ENCODE data around the gene GRIFIN.

Gene GRIFIN

DNA sequence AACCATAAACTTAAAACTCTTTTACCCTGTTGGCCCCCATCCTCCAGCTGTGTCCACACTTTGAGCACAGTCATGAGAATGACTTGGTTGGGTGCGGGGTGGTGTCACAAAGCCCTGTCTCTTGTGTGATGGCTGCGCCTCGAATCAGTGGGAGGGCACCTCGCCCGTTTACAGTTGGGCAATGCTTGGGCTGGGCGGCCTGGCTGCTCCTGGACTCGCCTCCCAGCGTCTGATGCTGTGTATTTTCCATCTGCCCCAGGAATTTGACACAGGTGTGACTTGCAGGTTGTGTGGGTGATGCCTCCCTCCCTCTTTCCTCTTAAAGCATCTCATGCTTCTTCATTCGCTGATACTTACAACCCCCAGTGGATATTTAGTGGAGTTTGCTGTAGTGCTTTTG lies 39.1 kb downstream of the GRIFIN start:
- H3K4me1 ChIP-seq (ENCODE audit: control insufficient read depth, insufficient read depth, low read length): no peaks in the 10 kb centered on the region
- no peak for TF ChIP-seq ZBTB17 (tag by site-specific recombination; IDR thresholded peaks at IDR 0.05)
- TF ChIP-seq PATZ1 (tag by site-specific recombination; IDR thresholded peaks at IDR 0.05): no peak
- no peak for TF ChIP-seq BCL11B (tag by site-specific recombination; IDR thresholded peaks at IDR 0.05; ENCODE audit: low read depth)
- no peak for TF ChIP-seq SETDB1 (IDR thresholded peaks at IDR 0.05; ENCODE audit: insufficient read length, low read length)
- TF ChIP-seq ZNF114 (tag by site-specific recombination; IDR thresholded peaks at IDR 0.05): no peak
- no peak for TF ChIP-seq EGR2 (tag by site-specific recombination; IDR thresholded peaks at IDR 0.05; ENCODE audit: low read depth)
- ChIA-PET POLR2A (no interaction called here), CTCF (interaction anchor here (1.0 kb wide), 2 partner anchors 32 to 273 kb away, joined by 4 to 5 read pairs; no protein-coding TSS in a partner anchor)
- no peak overlapping the region for H3K27ac ChIP-seq (ENCODE audit: extremely low read depth, low read depth, low read length)
- no peaks in the 10 kb centered on the region for H3K9me3 ChIP-seq (ENCODE audit: control insufficient read depth, insufficient read depth, low read depth, low read length)
- H3K36me3 ChIP-seq (ENCODE audit: control insufficient read depth in 2 of 2, insufficient read depth in 1 of 2, low read length in 2 of 2): peaks cover 0 to 51% of the 10 kb centered on the region in 2 experiments; a peak in 2 of 3 replicates
- H3K4me3 ChIP-seq (ENCODE audit: low read depth, low read length): no peak overlapping the region

- H3K9me3 ChIP-seq (ENCODE audit: control insufficient read depth, insufficient read depth, low read depth, low read length): no peaks in the 10 kb centered on the region
- H3K4me3 ChIP-seq (ENCODE audit: low read depth, low read length): no peak overlapping the region
- H3K27ac ChIP-seq (ENCODE audit: extremely low read depth, low read depth, low read length): no peak overlapping the region
- TF ChIP-seq ZNF350 (tag by site-specific recombination; IDR thresholded peaks at IDR 0.05) (no peak), KLF1 (tag by site-specific recombination; IDR thresholded peaks at IDR 0.05) (peak; percentile 30; the same call in 1 of the 2 replicates)
- CTCF ChIA-PET: interaction anchor here (1.0 kb wide), 2 partner anchors 9 to 32 kb away, joined by 3 to 5 read pairs; no protein-coding TSS in a partner anchor
- peaks cover 0 to 53% of the 10 kb centered on the region in 2 experiments; a peak in 2 of 3 replicates for H3K36me3 ChIP-seq (ENCODE audit: control insufficient read depth in 2 of 2, insufficient read depth in 1 of 2, low read length in 2 of 2)
- no peaks in the 10 kb centered on the region for H3K4me1 ChIP-seq (ENCODE audit: control insufficient read depth, insufficient read depth, low read length)
- POLR2A ChIA-PET: no interaction called here
Observed at GRCh38 chr7:2436341-2437104, 39.7 kb downstream of the GRIFIN start.

DNA sequence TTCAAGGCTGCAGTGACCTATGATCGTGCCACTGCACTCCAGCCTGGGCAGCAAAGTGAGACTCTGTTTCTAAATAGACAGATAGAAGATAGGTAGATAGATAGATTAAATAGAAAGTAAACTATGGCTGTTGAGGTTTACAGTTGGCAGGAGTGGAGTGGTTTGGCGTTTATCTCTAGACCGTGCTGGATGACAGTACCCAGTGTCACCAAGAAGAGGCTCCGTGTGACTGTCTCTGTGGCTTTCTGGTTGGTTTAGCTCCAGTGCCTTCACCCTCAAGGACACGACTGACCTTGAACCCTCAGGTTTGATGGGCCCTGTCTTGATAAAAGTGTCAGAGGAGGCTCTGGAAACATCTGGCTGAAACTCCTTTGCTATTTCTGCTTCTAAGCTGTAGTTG lies 41.1 kb downstream of the GRIFIN start:
- Histone ChIP-seq H3K4me3 (ENCODE audit: low read depth, low read length) (no peak overlapping the region), H3K4me1 (ENCODE audit: control insufficient read depth, insufficient read depth, low read length) (no peaks in the 10 kb centered on the region), H3K27ac (ENCODE audit: extremely low read depth, low read depth, low read length) (no peak overlapping the region), H3K36me3 (ENCODE audit: control insufficient read depth in 2 of 2, insufficient read depth in 1 of 2, low read length in 2 of 2) (peaks cover 0 to 53% of the 10 kb centered on the region in 2 experiments; a peak in 2 of 3 replicates), H3K9me3 (ENCODE audit: control insufficient read depth, insufficient read depth, low read depth, low read length) (no peaks in the 10 kb centered on the region)
- no peak for TF ChIP-seq ZNF785 (tag by site-specific recombination; IDR thresholded peaks at IDR 0.05)
- CTCF ChIA-PET: interaction anchor here (0.6 to 1.6 kb wide), 4 partner anchors 23 to 701 kb away, joined by 3 to 4 read pairs (median 3); no protein-coding TSS in a partner anchor
- POLR2A ChIA-PET: interaction anchor here (0.6 kb wide), 1 partner anchor 35 kb away, joined by 4 read pairs; no protein-coding TSS in a partner anchor

DNA sequence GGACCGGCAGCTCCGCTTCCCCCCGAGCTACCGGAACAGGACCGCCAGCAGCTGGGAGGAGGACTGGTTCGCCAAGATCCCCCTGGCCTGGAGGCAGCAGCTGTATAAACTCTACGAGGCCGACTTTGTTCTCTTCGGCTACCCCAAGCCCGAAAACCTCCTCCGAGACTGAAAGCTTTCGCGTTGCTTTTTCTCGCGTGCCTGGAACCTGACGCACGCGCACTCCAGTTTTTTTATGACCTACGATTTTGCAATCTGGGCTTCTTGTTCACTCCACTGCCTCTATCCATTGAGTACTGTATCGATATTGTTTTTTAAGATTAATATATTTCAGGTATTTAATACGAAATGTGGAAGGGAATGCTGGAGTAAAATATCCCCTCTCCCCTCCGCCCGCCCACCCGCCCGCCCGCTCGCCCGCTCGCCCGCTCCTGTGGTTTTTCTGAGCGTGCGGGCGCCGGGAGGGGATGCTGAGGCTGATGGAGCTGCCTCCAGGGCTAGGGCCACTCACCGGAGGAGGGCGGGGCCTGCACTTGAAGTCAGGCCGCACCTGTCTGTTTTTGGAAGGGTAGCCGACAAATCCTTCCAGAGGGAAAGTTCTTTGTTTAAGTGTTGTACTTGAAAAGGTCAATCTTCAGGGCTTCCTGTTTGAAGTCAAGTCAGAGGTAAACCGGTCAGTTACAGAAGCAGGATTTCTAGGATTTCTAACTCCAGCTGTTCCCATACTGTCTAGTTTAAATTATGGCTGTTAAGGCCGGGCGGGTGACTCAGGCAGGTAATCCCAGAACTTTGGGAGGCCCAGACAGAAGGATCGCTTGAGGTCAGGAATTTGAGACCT lies 42.3 kb downstream of the GRIFIN start:
- TF ChIP-seq ZNF677 (tag by site-specific recombination; IDR thresholded peaks at IDR 0.05): no peak
- TF ChIP-seq ZBTB21 (tag by site-specific recombination; IDR thresholded peaks at IDR 0.05): no peak
- Histone ChIP-seq H3K4me1 (ENCODE audit: control insufficient read depth, insufficient read depth, low read length) (no peaks in the 10 kb centered on the region), H3K4me3 (ENCODE audit: low read depth, low read length) (no peak overlapping the region), H3K9me3 (ENCODE audit: control insufficient read depth, insufficient read depth, low read depth, low read length) (no peaks in the 10 kb centered on the region), H3K36me3 (ENCODE audit: control insufficient read depth in 2 of 2, insufficient read depth in 1 of 2, low read length in 2 of 2) (peaks cover 0 to 51% of the 10 kb centered on the region in 2 experiments; a peak in 2 of 3 replicates), H3K27ac (ENCODE audit: extremely low read depth, low read depth, low read length) (no peak overlapping the region)
- ChIA-PET POLR2A (interaction anchor here (0.6 to 0.9 kb wide), 2 partner anchors 34 to 749 kb away, joined by 4 to 5 read pairs; no protein-coding TSS in a partner anchor), CTCF (interaction anchor here (0.7 to 1.6 kb wide), 3 partner anchors 17 to 35 kb away, joined by 3 to 4 read pairs (median 3); no protein-coding TSS in a partner anchor)

Measured in HEK293 (cell line).